HG03196 (cell line): ENCODE results near the gene RSPH9.

Source experiments
- ATAC-seq: cut with Tn5 transposase; IDR thresholded peaks from one replicate; pipeline ENCODE4 v1.9.1; 2021; ENCODE audit not compliant: unreplicated experiment

Gene RSPH9

GRCh38 chr6:43707767-43708166, 62.9 kb downstream of the RSPH9 start:
- ATAC-seq, result no peak

- no peak for ATAC-seq
These were observed 64.2 kb downstream of the RSPH9 start for GRCh38 chr6:43708860-43709653.

- ATAC-seq, result no peak
These were observed 64.9 kb downstream of the RSPH9 start for GRCh38 chr6:43709654-43710303.

GRCh38 chr6:43710576-43710975, 65.7 kb downstream of the RSPH9 start:
- ATAC-seq, result no peak

- ATAC-seq, result no peak
These were observed 67.7 kb downstream of the RSPH9 start for GRCh38 chr6:43712579-43712978.

GRCh38 chr6:43713643-43714310, 68.9 kb downstream of the RSPH9 start:
- no peak for ATAC-seq

- ATAC-seq, result peak; percentile 6
These were observed 69.6 kb downstream of the RSPH9 start for GRCh38 chr6:43714311-43715055.

GRCh38 chr6:43715056-43715788, 70.4 kb downstream of the RSPH9 start:
- ATAC-seq, result peak; percentile 84

GRCh38 chr6:43716099-43716498, 71.3 kb downstream of the RSPH9 start:
- no peak for ATAC-seq

GRCh38 chr6:43717389-43717788, 72.6 kb downstream of the RSPH9 start:
- ATAC-seq, result no peak

GRCh38 chr6:43717822-43718221, 73.0 kb downstream of the RSPH9 start:
- no peak for ATAC-seq

GRCh38 chr6:43718387-43719105, 73.7 kb downstream of the RSPH9 start:
- ATAC-seq, result no peak

- ATAC-seq, result no peak
These were observed 74.7 kb downstream of the RSPH9 start for GRCh38 chr6:43719511-43719910.

GRCh38 chr6:43720999-43721398, 76.2 kb downstream of the RSPH9 start:
- ATAC-seq, result no peak
